A549 (cell line): ENCODE data around the gene INPP4B. TPM values are rescaled to one million over a fixed set of nuclear protein-coding genes. Genes with fewer than 3 reads are reported as not detected.

Experiments used
- ATAC-seq, 2 experiments: fragments of 200-7000 bp in 1 of 2; fragments of >200 bp in 1 of 2; cut with Nextera tagmentation in 1 of 2; cut with Tn5 transposase in 1 of 2; 3 replicates each; pipeline versions ENCODE4 v1.8.0 to v1.9.1; 2018 to 2020; ENCODE audit warnings: mild to moderate bottlenecking in 1 of 2, moderate library complexity in 1 of 2
- CTCF ChIA-PET: fragments of 300-600 bp; sonication (Branson Sonifier 250); formaldehyde crosslinking; extraction: SDS; loops from one replicate; lab custom pipeline; 2021; ENCODE audit warnings: antibody characterized with exemption, inconsistent platforms; lab: Yijun Ruan, JAX
- POLR2A ChIA-PET: fragments of 350-600 bp; formaldehyde crosslinking; extraction: SDS; loops from one replicate; lab custom pipeline; 2021; ENCODE audit warnings: antibody characterized with exemption, inconsistent platforms; lab: Yijun Ruan, JAX
- DNase-seq, 2 experiments: peaks; one replicate each; pipeline versions ENCODE4 v3.0.0 to v3.0.0-alpha.2; 2011 to 2016; ENCODE audit warnings: low read depth in 1 of 2, low spot score in 1 of 2
- FAIRE-seq: peaks from 2 replicates; lab custom pipeline; 2011; peaks lifted over from hg19 to GRCh38; lab: Jason Lieb, UNC
- H3K27ac ChIP-seq, 2 experiments: fragments of >200 bp; sonication (Bioruptor Twin); formaldehyde crosslinking; 3 replicates each; pipeline ENCODE4 v1.5.1; 2016 to 2017
- H3K4me1 ChIP-seq: fragments of >200 bp; sonication (Bioruptor Twin); formaldehyde crosslinking; 3 replicates; pipeline ENCODE4 v1.6.1; 2016
- H3K4me2 ChIP-seq: fragments of >200 bp; sonication (Bioruptor Twin); formaldehyde crosslinking; 3 replicates; pipeline ENCODE4 v1.6.1; 2016
- H3K4me3 ChIP-seq: fragments of >200 bp; sonication (Bioruptor Twin); formaldehyde crosslinking; 3 replicates; pipeline ENCODE4 v1.5.1; 2016
- H3K9me3 ChIP-seq: fragments of >200 bp; sonication (Bioruptor Twin); formaldehyde crosslinking; 3 replicates; pipeline ENCODE4 v1.6.1; 2016
- BCL3 ChIP-seq: fragments of >200 bp; sonication (Bioruptor Twin); formaldehyde crosslinking; IDR thresholded peaks from 3 replicates; pipeline ENCODE4 v1.6.1; 2016
- BHLHE40 ChIP-seq: IDR thresholded peaks from 2 replicates; pipeline ENCODE4 v1.6.1; 2012; ENCODE audit warnings: low read depth, low read length, inconsistent platforms
- CBX8 ChIP-seq: fragments of 200-600 bp; sonication (generic); IDR thresholded peaks from 2 replicates; pipeline ENCODE4 v1.6.1; 2016
- CHD4 ChIP-seq: fragments of 200-600 bp; sonication (generic); IDR thresholded peaks from 2 replicates; pipeline ENCODE4 v1.6.1; 2016; ENCODE audit warnings: antibody characterized with exemption, mild to moderate bottlenecking, borderline replicate concordance
- CTCF ChIP-seq: fragments of >200 bp; sonication (Bioruptor Twin); formaldehyde crosslinking; IDR thresholded peaks from 3 replicates; pipeline ENCODE4 v1.5.1; 2016
- FOSB ChIP-seq: fragments of 250-450 bp; sonication (Bioruptor Pico); IDR thresholded peaks from 2 replicates; pipeline ENCODE4 v1.5.0; 2020; ENCODE audit warnings: mild to moderate bottlenecking, moderate library complexity
- FOSL2 ChIP-seq, 2 experiments: fragments of 450-650 bp in 1 of 2; fragments of >200 bp in 1 of 2; sonication (Bioruptor Twin) in 1 of 2; formaldehyde crosslinking; IDR thresholded peaks; 2 replicates each; pipeline versions ENCODE4 v1.5.0 to v1.6.1; 2016 to 2020; ENCODE audit warnings: mild to moderate bottlenecking in 1 of 2, moderate library complexity in 1 of 2
- GATA3 ChIP-seq: IDR thresholded peaks from 2 replicates; pipeline ENCODE4 v1.6.1; 2012; ENCODE audit warnings: borderline replicate concordance
- HDAC2 ChIP-seq: fragments of 200-600 bp; sonication (generic); IDR thresholded peaks from 2 replicates; pipeline ENCODE4 v1.6.1; 2016
- HOXA7 ChIP-seq: fragments of 250-450 bp; sonication (Bioruptor Pico); IDR thresholded peaks from 2 replicates; pipeline ENCODE4 v1.5.0; 2020; ENCODE audit warnings: mild to moderate bottlenecking, moderate library complexity
- KDM1A ChIP-seq: fragments of 200-600 bp; sonication (generic); IDR thresholded peaks from 2 replicates; pipeline ENCODE4 v1.6.1; 2016; ENCODE audit warnings: low read depth, mild to moderate bottlenecking
- MAX ChIP-seq: IDR thresholded peaks from 2 replicates; pipeline ENCODE4 v1.6.1; 2012
- MAZ ChIP-seq: fragments of 150-350 bp; IDR thresholded peaks from 2 replicates; pipeline ENCODE4 v1.6.1; 2014; ENCODE audit warnings: antibody characterized with exemption, low read depth, low read length, borderline replicate concordance
- NFE2L2 ChIP-seq: fragments of 150-350 bp; conservative IDR thresholded peaks from 2 replicates; pipeline ENCODE4 v1.6.1; 2014; ENCODE audit warnings: low read length
- PHF8 ChIP-seq: fragments of 200-600 bp; sonication (generic); IDR thresholded peaks from 2 replicates; pipeline ENCODE4 v1.6.1; 2016; ENCODE audit warnings: low read depth, mild to moderate bottlenecking, antibody characterized with exemption, moderate library complexity, borderline replicate concordance
- RAD21 ChIP-seq, 2 experiments: fragments of >200 bp in 1 of 2; sonication (Bioruptor Twin) in 1 of 2; formaldehyde crosslinking in 1 of 2; IDR thresholded peaks in 1 of 2; conservative IDR thresholded peaks in 1 of 2; 2 replicates in 1 of 2; 3 replicates in 1 of 2; pipeline ENCODE4 v1.6.1; 2012 to 2018; ENCODE audit warnings: inconsistent platforms in 1 of 2
- RARB ChIP-seq: fragments of 250-450 bp; sonication (Bioruptor Pico); IDR thresholded peaks from 2 replicates; pipeline ENCODE4 v1.8.0; 2021; ENCODE audit warnings: mild to moderate bottlenecking, moderate library complexity
- RFX5 ChIP-seq: fragments of 450-650 bp; IDR thresholded peaks from 2 replicates; pipeline ENCODE4 v1.7.1; 2014; ENCODE audit warnings: antibody characterized with exemption, mild to moderate bottlenecking, moderate library complexity
- SMC3 ChIP-seq: fragments of >200 bp; sonication (Bioruptor Twin); formaldehyde crosslinking; IDR thresholded peaks from 3 replicates; pipeline ENCODE4 v1.6.1; 2018; ENCODE audit warnings: inconsistent platforms
- SREBF2 ChIP-seq: fragments of 450-650 bp; IDR thresholded peaks from 2 replicates; pipeline ENCODE4 v1.6.1; 2014; ENCODE audit warnings: mild to moderate bottlenecking, moderate library complexity
- TP53 ChIP-seq: fragments of 250-450 bp; sonication (Bioruptor Pico); IDR thresholded peaks from 2 replicates; pipeline ENCODE4 v1.5.0; 2021; ENCODE audit warnings: mild to moderate bottlenecking, moderate library complexity
- USF2 ChIP-seq: fragments of 450-650 bp; IDR thresholded peaks from 2 replicates; pipeline ENCODE4 v1.6.1; 2014; ENCODE audit warnings: antibody characterized with exemption
- WGBS: methylation state at CpG from one replicate; pipeline ENCODE4 v1.1.6; 2017; ENCODE audit errors: missing lambda C conversion rate; 5-methylcytosine and 5-hydroxymethylcytosine counted together
- polyA plus RNA-seq, 4 experiments: library from polyadenylated mRNA; depleted of rRNA in 3 of 4; stranded (reverse); fragments of >200 nt; fragmentation: RNase III in 1 of 4; extraction: RNeasy Plus Mini Kit Qiagen cat#74134 plus additional on column Dnase treatment in 1 of 4; gene quantifications; 2 replicates in 3 of 4; 3 replicates in 1 of 4; pipeline ENCODE4 v1.2.3, GENCODE V29; 2011 to 2017

The INPP4B gene
- polyA plus RNA-seq, 2 of the 4 experiments (the other 2 are of a cell fraction): 7.2 to 14.9 TPM

- peak overlapping the region in 1 of 2 experiments; percentile 77; a peak in 2 of 6 replicates for H3K27ac ChIP-seq
Measured at GRCh38 chr4:142354794-142355420, 491.2 kb downstream of the INPP4B start.

GRCh38 chr4:142354041-142354440, 492.1 kb downstream of the INPP4B start:
- no peaks in the 10 kb centered on the region for H3K9me3 ChIP-seq
- FAIRE-seq (no peak), DNase-seq (no peak), ATAC-seq (no peak; a peak in 1 of 6 replicates)
- 56% methylated on average over 3 of the region's 3 CpGs for WGBS
- ChIA-PET POLR2A (no interaction called here), CTCF (interaction anchor here (1.2 to 1.6 kb wide), 4 partner anchors 12 to 487 kb away, joined by 3 to 4 read pairs (median 3); no protein-coding TSS in a partner anchor)
- no peak for TF ChIP-seq CHD4
- peak; percentile 23; the same call in 1 of the 2 replicates for TF ChIP-seq GATA3
- no peak for TF ChIP-seq CBX8
- TF ChIP-seq USF2: no peak
- no peak for TF ChIP-seq FOSL2 (IDR thresholded peaks at IDR 0.05)
- TF ChIP-seq FOSL2 (CRISPR knock-in tag; IDR thresholded peaks at IDR 0.05): no peak
- no peak for TF ChIP-seq MAZ
- no peak for TF ChIP-seq HOXA7 (CRISPR knock-in tag)
- no peak for TF ChIP-seq FOSB (CRISPR knock-in tag)
- no peak for TF ChIP-seq HDAC2
- no peak overlapping the region for H3K4me3 ChIP-seq
- peak overlapping the region; percentile 43; the same call in 1 of the 3 replicates for H3K4me2 ChIP-seq
- peak overlapping the region; percentile 43 to 77; a peak in 4 of 6 replicates for H3K27ac ChIP-seq
- peaks cover 41% of the 10 kb centered on the region for H3K4me1 ChIP-seq

More at GRCh38 chr4:142354794-142355420, 491.2 kb downstream of the INPP4B start:
- H3K4me1 ChIP-seq: peaks cover 38% of the 10 kb centered on the region
- H3K9me3 ChIP-seq: no peaks in the 10 kb centered on the region
- ATAC-seq (no peak), FAIRE-seq (no peak), DNase-seq (no peak)
- no peak overlapping the region for H3K4me2 ChIP-seq
- POLR2A ChIA-PET: no interaction called here
- WGBS: 88% methylated on average over 8 of the region's 8 CpGs
- CTCF ChIA-PET: interaction anchor here (1.2 kb wide), 1 partner anchor 119 kb away, joined by 3 read pairs; no protein-coding TSS in a partner anchor
- no peak overlapping the region for H3K4me3 ChIP-seq
- TF ChIP-seq MAX: no peak
- no peak for TF ChIP-seq RARB (CRISPR knock-in tag)
- TF ChIP-seq KDM1A: no peak
- TF ChIP-seq RFX5: no peak
- TF ChIP-seq BCL3: no peak
- TF ChIP-seq TP53 (CRISPR knock-in tag): no peak
- TF ChIP-seq CHD4: no peak
- TF ChIP-seq SREBF2: no peak
- no peak for TF ChIP-seq MAZ
- no peak for TF ChIP-seq PHF8
- TF ChIP-seq CBX8: no peak

- H3K4me2 ChIP-seq: peak overlapping the region; percentile 43; the same call in 2 of the 3 replicates
- H3K4me3 ChIP-seq: no peak overlapping the region
- peak overlapping the region; percentile 43 to 77; a peak in 5 of 6 replicates for H3K27ac ChIP-seq
- ChIA-PET POLR2A (interaction anchor here (0.5 kb wide), 1 partner anchor 206 kb away, joined by 3 read pairs; no protein-coding TSS in a partner anchor), CTCF (interaction anchor here (0.6 to 1.8 kb wide), 12 partner anchors 10 to 488 kb away, joined by 3 to 6 read pairs (median 3); no protein-coding TSS in a partner anchor)
- 16% methylated on average over 5 of the region's 5 CpGs for WGBS
- H3K4me1 ChIP-seq: peaks cover 49% of the 10 kb centered on the region
- peak in 1 of 2 experiments; percentile 73; a peak in 3 of 6 replicates for ATAC-seq
- TF ChIP-seq NFE2L2 (no peak), SMC3 (peak; percentile 71), BHLHE40 (no peak), RAD21 (conservative IDR thresholded peaks at IDR 0.05 in 1 of 2, IDR thresholded peaks at IDR 0.05 in 1 of 2) (peak; percentile 75 to 77), CTCF (peak; percentile 76)
- no peak for FAIRE-seq
- DNase-seq: peak in 1 of 2 experiments; percentile 61
- no peaks in the 10 kb centered on the region for H3K9me3 ChIP-seq
Measured at GRCh38 chr4:142353149-142353738, 492.9 kb downstream of the INPP4B start.
